T-cell (primary cell): ENCODE results near the gene SHISAL1. TPM values are rescaled to one million over a fixed set of nuclear protein-coding genes. Genes with fewer than 3 reads are reported as not detected.
"Not testable (repeated sequence)": the region's sequence is repeated elsewhere in the genome, so short reads cannot be mapped to it uniquely, and the experiment has no call there.

Source experiments
- ATAC-seq, 4 experiments: fragments of 200-7000 bp in 3 of 4; fragments of 150-1000 bp in 1 of 4; cut with Tn5 transposase; replicated peaks in 1 of 4; 1 replicate in 3 of 4; 2 replicates in 1 of 4; pipeline ENCODE4 v1.10.0; 2021; ENCODE audit warnings: moderate library complexity in 3 of 4, mild to moderate bottlenecking in 2 of 4, moderate number of reproducible peaks in 1 of 4
- CTCF ChIA-PET, 2 donors: fragments of 300-600 bp; sonication (Branson Sonifier 250); formaldehyde crosslinking; loops; one replicate each; lab custom pipeline; 2022; ENCODE audit warnings: antibody characterized with exemption in 2 of 2; lab: Charles Lee
- POLR2A ChIA-PET, 2 donors: fragments of 300-600 bp; sonication (Branson Sonifier 250); formaldehyde crosslinking; loops; one replicate each; lab custom pipeline; 2022; ENCODE audit warnings: antibody characterized with exemption in 2 of 2; lab: Charles Lee
- DNase-seq, 35 experiments: peaks; one replicate each; pipeline versions ENCODE4 v3.0.0 to v3.0.0-alpha.2; 2013 to 2023
- H3K27ac ChIP-seq: one replicate; pipeline ENCODE4 v1.5.1; 2013; ENCODE audit warnings: low read length
- H3K27me3 ChIP-seq, 2 experiments: replicated peaks in 1 of 2; 1 replicate in 1 of 2; 2 replicates in 1 of 2; pipeline versions ENCODE4 v1.6.1 to v1.7.0; 2013; ENCODE audit warnings: low read length in 1 of 2, mixed read lengths in 1 of 2; ENCODE audit not compliant: control insufficient read depth in 2 of 2, insufficient read depth in 2 of 2; ENCODE audit errors: extremely low read depth in 1 of 2
- H3K36me3 ChIP-seq, 2 donors: 1 replicate in 1 of 2; 2 replicates in 1 of 2; pipeline versions ENCODE4 v1.6.1 to v1.7.0; 2013; ENCODE audit warnings: low read length in 1 of 2; ENCODE audit not compliant: control insufficient read depth in 2 of 2, insufficient read depth in 1 of 2; ENCODE audit errors: extremely low read depth in 1 of 2
- H3K4me1 ChIP-seq, 2 experiments: 1 replicate in 1 of 2; 2 replicates in 1 of 2; pipeline versions ENCODE4 v1.6.1 to v1.7.0; 2013; ENCODE audit warnings: low read length in 2 of 2, mixed read lengths in 1 of 2; ENCODE audit not compliant: insufficient read depth in 2 of 2, control insufficient read depth in 1 of 2; ENCODE audit errors: extremely low read depth in 1 of 2
- H3K4me3 ChIP-seq, 2 donors: 1 replicate in 1 of 2; 2 replicates in 1 of 2; pipeline versions ENCODE4 v1.5.1 to v1.7.0; 2013; ENCODE audit warnings: mild to moderate bottlenecking in 2 of 2, low read length in 1 of 2, moderate library complexity in 1 of 2; ENCODE audit not compliant: control insufficient read depth in 1 of 2; ENCODE audit errors: extremely low read depth in 1 of 2
- H3K9me3 ChIP-seq: 2 replicates; pipeline ENCODE4 v1.7.0; 2013
- H3K27ac Mint-ChIP-seq, 2 donors: one replicate each; pipeline ENCODE4 v1.8.0; 2020 to 2021; ENCODE audit warnings: mild to moderate bottlenecking in 2 of 2, mixed read lengths in 2 of 2
- H3K27me3 Mint-ChIP-seq, 2 donors: one replicate each; pipeline ENCODE4 v1.8.0; 2021 to 2022; ENCODE audit warnings: mixed read lengths in 2 of 2
- H3K36me3 Mint-ChIP-seq: one replicate; pipeline ENCODE4 v1.8.0; 2021; ENCODE audit warnings: mixed read lengths
- H3K4me1 Mint-ChIP-seq, 3 donors: one replicate each; pipeline ENCODE4 v1.8.0; 2020 to 2022; ENCODE audit warnings: mixed read lengths in 3 of 3, mild to moderate bottlenecking in 1 of 3
- H3K4me3 Mint-ChIP-seq, 3 donors: one replicate each; pipeline ENCODE4 v1.8.0; 2020 to 2022; ENCODE audit warnings: mild to moderate bottlenecking in 3 of 3, mixed read lengths in 3 of 3, moderate library complexity in 3 of 3
- H3K9me3 Mint-ChIP-seq, 3 donors: one replicate each; pipeline ENCODE4 v1.8.0; 2020 to 2022; ENCODE audit warnings: mixed read lengths in 3 of 3
- WGBS: methylation state at CpG from one replicate; pipeline ENCODE4 v1.1.5; 2013; ENCODE audit warnings: missing lambda C conversion rate; ENCODE audit not compliant: insufficient coverage; 5-methylcytosine and 5-hydroxymethylcytosine counted together
- total RNA-seq, 35 experiments: library from RNA in 6 of 35; stranded (reverse) in 6 of 35; fragments of 120-200 nt in 1 of 35; gene quantifications; one replicate each; pipeline versions ENCODE4 v1.2.1 to v1.2.4 and lab custom pipeline; 2013 to 2026

Gene SHISAL1
- total RNA-seq, 5 donors from 2014 or later (not counting 1 experiment from before 2014, with no cell fraction given), result 0.03 to 0.06 TPM; not detected in 3

DNA sequence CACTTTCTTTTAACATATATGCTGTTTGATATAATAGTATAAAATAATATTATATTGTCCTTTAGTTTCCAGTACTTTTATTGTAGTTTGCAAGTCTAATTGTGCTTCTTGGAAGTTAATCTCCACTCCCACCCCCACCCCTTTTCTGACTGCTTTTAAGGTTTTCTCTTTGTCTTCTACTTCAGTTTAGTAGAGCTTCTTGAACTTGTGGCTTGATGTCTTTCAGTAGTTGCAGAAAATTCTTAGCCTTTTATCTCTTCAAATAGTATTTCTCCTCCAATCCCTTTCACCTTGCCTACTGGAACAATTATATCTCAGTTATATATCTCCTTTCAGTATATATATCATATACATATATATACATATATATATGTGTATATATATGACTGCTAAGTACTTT is 75.5 kb downstream of the SHISAL1 start:
- H3K4me3 Mint-ChIP-seq, result no peak overlapping the region
- H3K4me3 ChIP-seq, result no peak overlapping the region
- ATAC-seq, result no peak
- POLR2A ChIA-PET, result no interaction called here
- no peaks in the 10 kb centered on the region for H3K4me1 ChIP-seq
- DNase-seq, result no peak
- no peak overlapping the region for H3K27ac Mint-ChIP-seq
- no peaks in the 10 kb centered on the region for H3K9me3 ChIP-seq
- H3K27me3 ChIP-seq, result peaks cover 0 to 3% of the 10 kb centered on the region in 2 experiments
- no peaks in the 10 kb centered on the region for H3K36me3 Mint-ChIP-seq
- CTCF ChIA-PET, result no interaction called here
- H3K4me1 Mint-ChIP-seq, result no peaks in the 10 kb centered on the region
- H3K36me3 ChIP-seq, result no peaks in the 10 kb centered on the region
- H3K9me3 Mint-ChIP-seq, result peaks cover 0 to 5% (median 0%) of the 10 kb centered on the region in 3 donors
- peaks cover 16 to 18% of the 10 kb centered on the region in 2 donors for H3K27me3 Mint-ChIP-seq
- no peak overlapping the region for H3K27ac ChIP-seq

DNA sequence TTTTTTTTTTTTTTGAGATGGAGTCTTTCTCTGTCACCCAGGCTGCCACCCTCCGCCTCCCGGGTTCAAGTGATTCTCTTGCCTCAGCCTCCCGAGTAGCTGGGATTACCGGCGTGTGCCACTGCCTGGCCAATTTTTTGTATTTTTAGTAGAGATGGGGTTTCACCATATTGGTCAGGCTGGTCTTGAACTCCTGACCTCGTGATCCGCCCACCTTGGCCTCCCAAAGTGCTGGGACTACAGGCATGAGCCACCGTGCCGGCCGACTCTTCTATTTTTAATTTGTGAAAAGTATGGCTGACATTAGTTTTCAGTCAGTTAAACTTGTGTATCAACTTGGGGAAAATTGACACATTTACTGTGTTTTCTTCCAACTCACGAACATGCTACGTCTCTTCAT is 78.4 kb downstream of the SHISAL1 start:
- POLR2A ChIA-PET, CTCF ChIA-PET, H3K27ac ChIP-seq, H3K4me3 Mint-ChIP-seq, H3K36me3 Mint-ChIP-seq, H3K36me3 ChIP-seq, DNase-seq, H3K27me3 ChIP-seq, H3K27ac Mint-ChIP-seq, H3K4me3 ChIP-seq, ATAC-seq, H3K4me1 ChIP-seq, H3K4me1 Mint-ChIP-seq, H3K9me3 ChIP-seq: not testable (repeated sequence)
- 100% methylated on average over 3 of the region's 12 CpGs for WGBS
- Mint-ChIP-seq H3K27me3 (peaks cover 3 to 11% of the 10 kb centered on the region in 2 donors), H3K9me3 (peaks cover under 1 to 11% (median under 1%) of the 10 kb centered on the region in 3 donors)

DNA sequence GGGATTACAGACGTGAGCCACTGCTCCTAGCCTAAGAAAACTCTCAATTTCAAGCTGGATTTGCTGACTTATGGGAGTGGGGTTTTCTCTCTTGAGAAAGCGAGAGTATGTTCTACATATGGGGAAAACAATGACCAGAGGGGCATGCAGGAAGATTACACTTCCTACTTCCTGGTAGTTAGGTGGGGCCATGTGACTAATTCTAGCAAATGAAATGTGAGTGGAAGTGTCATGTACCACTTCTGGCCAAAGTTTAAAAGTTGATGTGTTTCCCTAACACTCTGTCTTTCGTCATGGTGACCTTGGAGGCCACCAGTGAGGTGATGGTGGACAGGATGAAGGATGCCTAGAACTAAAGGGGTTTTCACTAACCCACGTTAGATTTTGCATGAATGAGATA is 81.5 kb downstream of the SHISAL1 start:
- no CpG with 5 or more reads among the region's 4 CpGs for WGBS
- no peaks in the 10 kb centered on the region for H3K4me1 ChIP-seq
- Mint-ChIP-seq H3K9me3 (peaks cover 3 to 26% (median 8%) of the 10 kb centered on the region in 3 donors), H3K27ac (no peak overlapping the region), H3K4me1 (no peaks in the 10 kb centered on the region), H3K36me3 (peaks cover 3% of the 10 kb centered on the region), H3K27me3 (peaks cover 2 to 5% of the 10 kb centered on the region in 2 donors), H3K4me3 (no peak overlapping the region)
- ATAC-seq, result no peak
- H3K27ac ChIP-seq, result no peak overlapping the region
- H3K9me3 ChIP-seq, result no peaks in the 10 kb centered on the region
- no peak overlapping the region for H3K4me3 ChIP-seq
- CTCF ChIA-PET, result no interaction called here
- H3K36me3 ChIP-seq, result no peaks in the 10 kb centered on the region
- POLR2A ChIA-PET, result no interaction called here
- DNase-seq, result no peak
- no peaks in the 10 kb centered on the region for H3K27me3 ChIP-seq

DNA sequence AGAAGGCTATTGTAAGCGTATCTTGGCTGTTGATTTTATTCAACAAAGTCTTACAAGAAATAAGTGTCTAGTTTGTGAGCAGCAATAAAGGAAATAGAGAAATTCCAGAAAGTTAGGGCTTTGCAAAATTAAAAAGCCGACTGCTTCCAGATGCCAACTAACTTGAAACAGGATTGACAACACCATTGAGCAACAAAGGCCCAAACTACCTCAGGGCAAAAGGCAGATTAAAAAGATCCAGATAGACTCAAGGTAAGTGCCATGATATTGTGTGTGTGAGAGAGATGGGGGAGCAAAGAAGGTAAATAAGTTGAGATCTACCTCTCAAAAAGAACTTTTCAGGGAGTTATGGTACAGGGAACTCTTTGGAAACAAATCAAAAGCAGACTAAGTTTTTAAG is 82.9 kb downstream of the SHISAL1 start:
- 67% methylated on average over 1 of the region's 2 CpGs for WGBS
- ChIA-PET CTCF (no interaction called here), POLR2A (no interaction called here)

DNA sequence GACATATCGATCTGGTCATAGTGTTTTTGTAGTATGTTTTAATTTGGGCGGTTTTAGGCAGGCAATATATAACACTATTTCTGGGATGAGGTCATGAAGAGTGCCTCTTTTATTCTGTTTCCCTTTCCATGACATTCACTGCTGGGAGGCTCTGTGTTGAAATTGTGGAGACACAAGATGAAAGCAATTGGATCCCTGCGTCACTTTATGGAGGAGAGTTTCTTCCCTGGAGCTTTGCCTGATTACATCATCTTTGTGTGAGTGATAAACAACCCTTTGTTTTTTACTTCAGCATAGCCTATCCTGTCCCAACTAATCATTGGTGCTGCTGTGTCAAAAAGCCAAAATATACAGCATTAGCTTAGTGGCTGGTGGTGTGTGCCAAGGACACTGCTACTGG is 83.4 kb downstream of the SHISAL1 start:
- Mint-ChIP-seq H3K27me3 (peaks cover 17% of the 10 kb centered on the region in 2 donors), H3K27ac (no peak overlapping the region), H3K4me3 (no peak overlapping the region), H3K4me1 (no peaks in the 10 kb centered on the region), H3K36me3 (peaks cover 3% of the 10 kb centered on the region), H3K9me3 (peaks cover 3 to 26% (median 8%) of the 10 kb centered on the region in 3 donors)
- Histone ChIP-seq H3K9me3 (no peaks in the 10 kb centered on the region), H3K27me3 (peaks cover 0 to 10% of the 10 kb centered on the region in 2 experiments), H3K4me1 (no peaks in the 10 kb centered on the region), H3K27ac (no peak overlapping the region), H3K36me3 (no peaks in the 10 kb centered on the region), H3K4me3 (no peak overlapping the region)
- ATAC-seq (no peak), DNase-seq (no peak)
- CTCF ChIA-PET, result no interaction called here
- POLR2A ChIA-PET, result no interaction called here
- no CpG with 5 or more reads among the region's 3 CpGs for WGBS

More for the DNA sequence above, 82.9 kb downstream of the SHISAL1 start:
- no peak overlapping the region for H3K27ac Mint-ChIP-seq
- H3K4me3 ChIP-seq, result no peak overlapping the region
- H3K4me1 Mint-ChIP-seq, result no peaks in the 10 kb centered on the region
- H3K27ac ChIP-seq, result no peak overlapping the region
- peaks cover 3 to 26% (median 8%) of the 10 kb centered on the region in 3 donors for H3K9me3 Mint-ChIP-seq
- H3K4me3 Mint-ChIP-seq, result no peak overlapping the region
- peaks cover 16 to 17% of the 10 kb centered on the region in 2 donors for H3K27me3 Mint-ChIP-seq
- no peaks in the 10 kb centered on the region for H3K36me3 ChIP-seq
- no peaks in the 10 kb centered on the region for H3K9me3 ChIP-seq
- no peaks in the 10 kb centered on the region for H3K4me1 ChIP-seq
- peaks cover 3% of the 10 kb centered on the region for H3K36me3 Mint-ChIP-seq
- H3K27me3 ChIP-seq, result peaks cover 0 to 10% of the 10 kb centered on the region in 2 experiments
- DNase-seq (no peak), ATAC-seq (no peak)

DNA sequence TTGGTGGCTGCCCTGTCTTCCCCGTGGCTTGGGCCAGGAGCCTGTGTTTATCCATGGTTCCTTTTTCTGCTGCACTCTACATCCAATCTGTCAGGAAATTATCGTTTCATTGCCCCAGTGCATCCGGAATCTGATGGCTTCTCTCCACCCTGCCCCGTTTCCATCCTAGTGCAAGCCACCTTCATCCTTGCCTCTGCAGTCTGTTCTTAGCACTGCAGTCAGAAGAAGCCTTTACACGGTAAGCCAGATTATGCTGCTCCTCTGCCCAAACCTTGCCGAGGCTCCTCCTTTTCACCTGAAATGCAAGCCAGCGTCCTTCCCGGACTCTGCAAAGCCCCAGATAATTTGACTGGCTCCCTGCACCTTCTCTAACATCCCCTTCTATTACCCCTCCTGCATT is 86.9 kb downstream of the SHISAL1 start:
- Histone ChIP-seq H3K36me3 (no peaks in the 10 kb centered on the region), H3K27ac (no peak overlapping the region), H3K27me3 (peaks cover 0 to 10% of the 10 kb centered on the region in 2 experiments), H3K4me1 (no peaks in the 10 kb centered on the region), H3K4me3 (no peak overlapping the region), H3K9me3 (no peaks in the 10 kb centered on the region)
- ATAC-seq, result no peak
- 70% methylated on average over 8 of the region's 8 CpGs for WGBS
- Mint-ChIP-seq H3K27me3 (peaks cover 20 to 22% of the 10 kb centered on the region in 2 donors), H3K4me1 (no peaks in the 10 kb centered on the region), H3K27ac (peak overlapping the region in 1 of 2 donors; percentile 4), H3K4me3 (no peak overlapping the region), H3K9me3 (peaks cover 3 to 26% (median 8%) of the 10 kb centered on the region in 3 donors), H3K36me3 (peaks cover 3% of the 10 kb centered on the region)
- DNase-seq, result no peak
- ChIA-PET POLR2A (no interaction called here), CTCF (no interaction called here)
